Stimulated activated CD4-positive, alpha-beta T cell treated with anti-CD3 and anti-CD28 coated beads, Interleukin-12 subunit alpha, Interleukin-12 subunit beta, amount 100 ng/mL, for 48 hours (primary cell): ENCODE results near the gene TMCO6.
"Not testable (repeated sequence)": the region's sequence is repeated elsewhere in the genome, so short reads cannot be mapped to it uniquely, and the experiment has no call there.

Experiments
- DNase-seq, 3 donors: peaks; one replicate each; pipeline ENCODE4 v3.0.0-alpha.2; 2020; ENCODE audit warnings: low read depth in 2 of 3, low spot score in 1 of 3

Gene TMCO6

GRCh38 chr5:140630292-140631035 is 8.8 kb upstream of the TMCO6 start:
- DNase-seq, result no peak

GRCh38 chr5:140631036-140631417 is 8.2 kb upstream of the TMCO6 start:
- DNase-seq, result no peak

GRCh38 chr5:140631831-140632365 is 7.4 kb upstream of the TMCO6 start:
- DNase-seq, result no peak

- DNase-seq, result peak; percentile 18 to 29 (median 27)
Measured at GRCh38 chr5:140632366-140633020, 6.8 kb upstream of the TMCO6 start.

- DNase-seq, result no peak
Measured at GRCh38 chr5:140633021-140633471, 6.2 kb upstream of the TMCO6 start, which contains the start of gene CD14. TSS of gene CD14 (minus strand) at chr5:140633175. CDS start at chr5:140633071, 104 bp downstream.

GRCh38 chr5:140633501-140633900 is 5.8 kb upstream of the TMCO6 start:
- no peak for DNase-seq

GRCh38 chr5:140634103-140634502 is 5.1 kb upstream of the TMCO6 start:
- no peak for DNase-seq

DNA sequence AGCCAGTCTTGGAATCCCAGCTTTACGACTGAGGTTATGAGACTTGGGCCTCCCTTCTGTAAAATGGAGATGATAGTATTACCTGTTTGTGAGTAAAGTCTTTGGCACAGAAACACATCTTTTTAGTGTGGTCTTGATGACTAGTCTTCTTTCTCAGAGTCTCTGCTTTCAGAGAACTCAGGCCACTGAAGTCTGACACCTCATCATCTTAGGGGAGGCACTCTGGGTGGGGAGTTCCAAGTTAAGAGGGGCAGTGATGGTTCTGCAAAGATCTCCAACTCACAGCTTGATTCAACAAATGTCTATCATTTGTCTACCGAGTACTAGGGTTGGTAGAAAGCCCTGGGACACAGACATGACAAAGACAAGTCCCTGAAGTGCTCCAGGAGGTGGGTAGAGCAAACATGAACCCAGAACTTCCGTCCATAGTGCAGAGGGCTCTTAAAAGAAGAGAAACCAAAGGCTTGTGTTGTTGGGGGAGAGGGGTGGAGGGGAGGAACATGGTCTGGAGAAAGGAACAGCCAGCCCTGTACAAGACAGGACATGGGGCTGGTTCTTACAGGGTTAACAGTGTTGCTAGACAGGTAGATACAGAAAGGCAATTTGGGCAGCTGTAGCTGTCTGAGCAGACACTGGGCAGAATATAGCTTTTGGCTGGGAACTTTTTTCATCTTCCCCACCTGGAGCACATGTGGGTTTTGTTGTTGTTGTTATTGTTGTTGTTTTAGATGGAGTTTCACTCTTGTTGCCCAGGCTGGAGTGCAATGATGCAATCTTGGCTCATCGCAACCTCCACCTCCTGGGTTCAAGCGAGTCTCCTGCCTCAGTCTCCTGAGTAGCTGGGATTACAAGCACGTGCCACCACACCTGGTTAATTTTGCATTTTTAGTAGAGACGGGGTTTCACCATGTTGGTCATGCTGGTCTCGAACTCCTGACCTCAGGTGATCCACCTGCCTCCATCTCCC is 3.7 kb upstream of the TMCO6 start:
- DNase-seq, result no peak

DNA sequence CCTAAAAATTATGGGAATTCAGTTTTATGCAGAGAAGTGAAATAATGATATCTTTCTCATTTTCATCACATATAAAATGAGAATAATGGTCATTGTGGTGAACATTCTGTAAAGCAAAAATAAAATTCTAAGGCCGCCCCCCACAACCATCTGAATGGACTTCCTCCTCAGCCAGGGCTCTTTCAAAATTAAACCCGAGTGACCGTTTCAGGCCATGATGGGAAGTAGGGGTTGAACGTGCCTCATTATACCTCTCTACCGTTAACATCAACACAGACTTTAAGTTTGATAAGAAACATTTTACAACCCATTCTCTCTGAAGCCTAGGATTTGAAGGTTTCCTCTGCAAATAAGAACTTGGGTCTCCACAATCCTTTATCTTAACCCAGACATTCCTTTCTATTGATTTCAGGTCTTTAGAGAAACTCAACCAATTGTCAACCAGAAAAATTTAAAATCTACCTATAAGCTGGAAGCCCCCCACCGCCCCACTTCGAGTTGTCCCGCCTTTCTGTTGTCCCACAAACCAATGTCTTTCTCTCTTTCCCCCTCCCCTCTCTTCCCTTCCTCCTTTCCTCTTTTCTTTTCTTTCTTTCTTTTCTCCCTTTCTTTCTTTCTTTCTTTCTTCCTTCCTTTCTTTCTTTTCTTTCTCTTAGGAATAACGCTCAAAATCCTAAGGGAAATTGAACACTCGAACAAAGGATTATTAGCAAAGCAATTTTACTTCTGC is 1.7 kb upstream of the TMCO6 start:
- no peak for DNase-seq

GRCh38 chr5:140638898-140639147 is 428 bp upstream of the TMCO6 start:
- not testable (repeated sequence) for DNase-seq

DNA sequence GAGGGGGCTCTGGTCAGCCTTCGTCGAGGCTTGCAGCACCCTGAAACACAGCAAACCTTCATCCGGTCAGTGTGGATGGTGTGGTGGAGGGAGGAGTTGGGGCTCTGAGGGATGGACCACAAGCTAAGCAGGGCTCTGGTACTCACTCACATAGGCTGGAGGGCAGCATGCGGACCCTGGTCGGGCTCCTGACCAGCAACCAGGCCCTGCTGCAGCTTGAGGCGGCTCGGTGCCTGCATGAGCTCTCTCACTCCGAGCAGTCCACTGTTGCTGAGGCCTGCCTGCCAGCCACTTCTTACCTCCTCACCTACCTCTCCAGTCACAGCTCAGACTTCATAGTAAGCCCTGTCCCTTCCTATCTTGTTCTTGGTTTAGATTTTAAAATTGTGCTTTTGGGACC is 2.5 kb downstream of the TMCO6 start:
- no peak for DNase-seq

DNA sequence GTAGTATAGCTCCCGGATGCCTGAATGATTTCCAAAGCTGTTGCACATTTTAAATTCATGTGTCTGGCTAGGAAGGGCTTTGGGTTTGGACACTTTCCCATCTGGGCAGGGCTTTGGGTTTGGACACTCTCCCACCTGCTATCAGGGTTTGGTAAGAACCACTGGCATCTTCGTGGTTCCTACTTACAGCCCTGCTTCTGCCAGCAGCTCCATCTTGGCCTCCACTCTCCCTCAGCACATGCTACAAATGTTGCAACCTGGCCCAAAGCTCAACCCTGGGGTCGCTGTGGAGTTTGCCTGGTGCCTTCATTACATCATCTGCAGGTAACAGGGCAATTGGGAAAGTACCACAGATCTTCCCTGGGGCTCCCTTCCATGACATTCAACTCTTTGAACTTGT is 3.5 kb downstream of the TMCO6 start:
- no peak for DNase-seq

DNA sequence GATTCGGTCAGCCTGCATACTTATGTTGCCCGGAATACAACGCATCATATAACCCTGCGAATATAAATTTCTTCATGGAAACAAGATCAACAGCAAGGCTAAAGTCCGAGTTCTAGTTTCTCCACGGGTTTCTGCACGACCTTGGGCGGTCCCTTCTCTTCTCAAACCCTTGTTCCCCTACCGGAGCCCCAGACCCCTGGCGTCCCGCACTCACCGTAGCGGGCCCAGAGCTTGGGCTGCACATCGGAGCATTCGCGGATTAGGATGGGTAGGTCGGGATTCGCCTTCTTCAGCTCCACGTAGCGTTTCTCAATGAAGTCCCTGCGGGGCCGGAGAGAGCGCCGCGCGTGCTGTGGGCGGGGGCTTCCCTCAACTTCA is 7.8 kb downstream of the TMCO6 start:
- DNase-seq, result no peak

DNA sequence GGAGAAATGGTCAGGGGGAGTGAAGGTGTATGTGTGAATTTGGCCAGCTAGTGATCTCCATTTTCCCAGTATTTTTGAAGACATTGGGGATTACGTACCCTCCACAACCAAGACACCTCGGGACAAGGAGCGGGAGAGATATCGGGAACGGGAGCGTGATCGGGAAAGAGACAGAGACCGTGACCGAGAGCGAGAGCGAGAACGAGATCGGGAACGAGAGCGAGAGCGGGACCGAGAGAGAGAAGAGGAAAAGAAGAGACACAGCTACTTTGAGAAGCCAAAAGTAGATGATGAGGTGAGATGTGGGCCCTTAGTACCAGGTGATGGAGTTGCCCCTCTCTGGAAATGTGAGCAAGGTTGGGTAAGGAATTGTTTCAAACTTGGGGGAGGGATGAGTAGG is 19.6 kb downstream of the TMCO6 start:
- no peak for DNase-seq

DNA sequence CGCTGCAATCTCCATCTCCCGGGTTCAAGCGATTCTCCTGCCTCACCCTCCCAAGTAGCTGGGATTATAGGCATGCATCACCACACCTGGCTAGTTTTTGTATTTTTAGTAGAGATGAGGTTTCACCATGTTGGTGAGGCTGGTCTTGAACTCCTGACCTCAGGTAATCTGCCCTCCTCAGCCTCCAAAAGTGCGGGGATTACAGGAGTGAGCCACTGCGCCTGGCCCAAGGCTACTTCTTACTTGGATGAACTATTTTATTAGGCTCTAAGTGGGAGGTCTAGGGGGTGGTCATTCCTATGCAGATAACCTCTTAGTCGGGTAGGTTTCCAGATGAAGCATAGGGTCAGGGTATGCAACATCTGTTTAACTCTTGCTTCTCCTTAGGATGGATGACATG is 21.1 kb downstream of the TMCO6 start:
- DNase-seq, result not testable (repeated sequence)

- DNase-seq, result no peak
Measured at GRCh38 chr5:140664030-140664358, 24.7 kb downstream of the TMCO6 start.

DNA sequence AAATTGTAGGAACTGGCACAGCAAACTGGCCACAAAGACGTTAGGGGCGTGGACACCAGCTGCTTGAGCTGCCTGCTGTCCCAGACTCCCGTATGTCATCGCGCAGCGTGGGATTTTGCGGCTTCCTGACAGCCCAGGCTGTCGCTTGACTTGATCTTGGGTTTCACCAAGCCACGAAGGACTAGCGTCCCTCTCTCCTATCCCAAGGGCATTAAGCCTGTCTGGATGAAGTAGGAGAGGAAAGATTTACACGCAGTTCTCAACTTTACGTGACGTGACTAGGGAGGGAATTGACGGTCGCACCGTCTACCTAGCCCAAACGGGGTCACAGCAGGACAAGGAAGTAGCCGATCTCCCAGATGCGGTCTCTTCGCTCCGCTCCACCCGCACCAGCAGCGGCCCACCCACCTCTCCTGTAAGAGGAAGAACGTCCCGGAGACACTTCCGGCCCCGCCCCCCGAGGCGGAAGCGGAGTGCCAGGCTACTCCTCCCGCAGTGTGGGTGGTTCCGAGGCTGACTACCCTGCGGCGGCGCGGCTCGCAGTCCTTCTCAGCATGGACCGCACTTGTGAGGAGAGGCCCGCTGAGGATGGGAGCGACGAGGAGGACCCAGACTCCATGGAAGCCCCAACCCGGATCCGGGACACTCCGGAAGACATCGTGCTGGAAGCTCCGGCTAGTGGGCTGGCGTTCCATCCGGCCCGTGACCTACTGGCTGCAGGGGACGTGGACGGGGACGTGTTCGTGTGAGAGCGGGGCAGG is 25.3 kb downstream of the TMCO6 start, which contains the start of gene WDR55:
Gene WDR55 (plus strand): TSS at position 546 of the 761 bp plus-strand sequence. CDS start 9 bp downstream, at position 555.
- peak; percentile 93 to 97 (median 94) for DNase-seq

DNA sequence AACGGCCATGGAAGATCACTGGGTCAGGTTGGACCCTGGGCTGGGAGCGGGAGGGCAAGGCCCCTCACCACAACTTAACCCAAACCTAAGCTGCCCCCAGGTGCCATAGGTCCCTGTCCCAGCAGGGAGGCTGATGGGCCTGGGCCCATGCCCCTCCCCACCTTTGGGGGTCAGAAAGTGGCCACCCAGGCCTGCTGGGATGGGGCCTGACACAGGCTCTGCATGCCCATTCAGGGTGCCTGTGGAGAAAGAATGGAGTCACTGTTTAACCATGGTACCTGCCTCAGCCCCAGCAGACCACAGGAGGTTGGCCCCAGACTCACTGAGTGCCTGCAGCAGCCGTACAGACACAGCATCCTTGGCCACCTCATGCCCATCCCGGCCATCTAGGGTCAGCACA is 31.8 kb downstream of the TMCO6 start:
- not testable (repeated sequence) for DNase-seq

- no peak for DNase-seq
Measured at GRCh38 chr5:140671472-140672125, 32.3 kb downstream of the TMCO6 start.
